HUES64 (cell line): ENCODE measurements around the gene ZNF653.

Experiments used
- H3K27ac ChIP-seq: 2 replicates; pipeline ENCODE4 v1.7.0; 2013; ENCODE audit warnings: low read depth, low read length, inconsistent platforms
- H3K27me3 ChIP-seq: 2 replicates; pipeline ENCODE4 v1.6.1; 2013; ENCODE audit warnings: mild to moderate bottlenecking, low read length; ENCODE audit not compliant: insufficient read depth
- H3K36me3 ChIP-seq: 2 replicates; pipeline ENCODE4 v1.6.1; 2013; ENCODE audit warnings: mild to moderate bottlenecking, low read length; ENCODE audit not compliant: insufficient read depth
- H3K4me1 ChIP-seq: 2 replicates; pipeline ENCODE4 v1.6.1; 2013; ENCODE audit warnings: mild to moderate bottlenecking, low read length, moderate library complexity; ENCODE audit not compliant: insufficient read depth
- H3K4me3 ChIP-seq: 2 replicates; pipeline ENCODE4 v1.5.1; 2013; ENCODE audit warnings: mild to moderate bottlenecking, low read length, moderate library complexity
- H3K9ac ChIP-seq: 2 replicates; pipeline ENCODE4 v1.6.1; 2013; ENCODE audit warnings: mild to moderate bottlenecking, low read depth, low read length
- H3K9me3 ChIP-seq: 2 replicates; pipeline ENCODE4 v1.6.1; 2013; ENCODE audit warnings: low read depth, low read length; ENCODE audit not compliant: insufficient read depth
- WGBS: fragments of 150-250, 120-280 bp; methylation state at CpG from one replicate; pipeline ENCODE4 v1.1.7; 2013; ENCODE audit warnings: missing lambda C conversion rate; 5-methylcytosine and 5-hydroxymethylcytosine counted together

Gene ZNF653

GRCh38 chr19:11494634-11495285 lies 10.9 kb downstream of the ZNF653 start:
- no peak overlapping the region for H3K9ac ChIP-seq
- H3K9me3 ChIP-seq = no peaks in the 10 kb centered on the region
- H3K4me1 ChIP-seq = no peaks in the 10 kb centered on the region
- no peaks in the 10 kb centered on the region for H3K27me3 ChIP-seq
- no peak overlapping the region for H3K27ac ChIP-seq
- no peak overlapping the region for H3K4me3 ChIP-seq
- 94% methylated on average over 23 of the region's 27 CpGs for WGBS
- H3K36me3 ChIP-seq = peaks cover 13% of the 10 kb centered on the region; the same call in 1 of the 2 replicates

- Histone ChIP-seq H3K4me1 (no peaks in the 10 kb centered on the region), H3K9me3 (no peaks in the 10 kb centered on the region), H3K9ac (no peak overlapping the region), H3K36me3 (no peaks in the 10 kb centered on the region; the same call in 1 of the 2 replicates), H3K27me3 (no peaks in the 10 kb centered on the region), H3K4me3 (no peak overlapping the region), H3K27ac (no peak overlapping the region)
- 94% methylated on average over 7 of the region's 7 CpGs for WGBS
Measured at GRCh38 chr19:11489378-11489777, 16.3 kb downstream of the ZNF653 start.

- Histone ChIP-seq H3K4me3 (no peak overlapping the region), H3K27me3 (peaks cover 6% of the 10 kb centered on the region), H3K27ac (no peak overlapping the region), H3K9ac (no peak overlapping the region), H3K36me3 (no peaks in the 10 kb centered on the region), H3K4me1 (no peaks in the 10 kb centered on the region), H3K9me3 (no peaks in the 10 kb centered on the region)
- WGBS = 93% methylated on average over 45 of the region's 45 CpGs
Measured at GRCh38 chr19:11486661-11487503, 18.8 kb downstream of the ZNF653 start.

- no peaks in the 10 kb centered on the region; the same call in 1 of the 2 replicates for H3K4me1 ChIP-seq
- H3K27me3 ChIP-seq = peaks cover 21% of the 10 kb centered on the region
- 88% methylated on average over 13 of the region's 13 CpGs for WGBS
- H3K9ac ChIP-seq = no peak overlapping the region
- H3K27ac ChIP-seq = no peak overlapping the region
- no peaks in the 10 kb centered on the region for H3K9me3 ChIP-seq
- H3K4me3 ChIP-seq = no peak overlapping the region
- no peaks in the 10 kb centered on the region for H3K36me3 ChIP-seq
Measured at GRCh38 chr19:11485245-11485837, 20.3 kb downstream of the ZNF653 start.

- WGBS = 93% methylated on average over 57 of the region's 57 CpGs
- no peak overlapping the region for H3K27ac ChIP-seq
Measured at GRCh38 chr19:11483366-11484111, 22.1 kb downstream of the ZNF653 start.

GRCh38 chr19:11482384-11483050 lies 23.1 kb downstream of the ZNF653 start:
- H3K27me3 ChIP-seq = peaks cover 46% of the 10 kb centered on the region
- H3K9me3 ChIP-seq = no peaks in the 10 kb centered on the region
- no peaks in the 10 kb centered on the region; the same call in 1 of the 2 replicates for H3K4me1 ChIP-seq
- peak overlapping the region; percentile 42 for H3K4me3 ChIP-seq
- no peaks in the 10 kb centered on the region for H3K36me3 ChIP-seq
- no peak overlapping the region; the same call in 1 of the 2 replicates for H3K27ac ChIP-seq
- 4% methylated on average over 58 of the region's 58 CpGs for WGBS
- H3K9ac ChIP-seq = no peak overlapping the region

More at GRCh38 chr19:11483366-11484111, 22.1 kb downstream of the ZNF653 start:
- Histone ChIP-seq H3K27me3 (peaks cover 39% of the 10 kb centered on the region), H3K4me3 (no peak overlapping the region), H3K36me3 (no peaks in the 10 kb centered on the region), H3K9me3 (no peaks in the 10 kb centered on the region), H3K9ac (no peak overlapping the region), H3K4me1 (no peaks in the 10 kb centered on the region; the same call in 1 of the 2 replicates)

GRCh38 chr19:11481534-11482383 lies 23.9 kb downstream of the ZNF653 start:
- Histone ChIP-seq H3K4me1 (no peaks in the 10 kb centered on the region; the same call in 1 of the 2 replicates), H3K4me3 (peak overlapping the region; percentile 42), H3K9ac (no peak overlapping the region), H3K27ac (no peak overlapping the region; the same call in 1 of the 2 replicates), H3K36me3 (no peaks in the 10 kb centered on the region), H3K9me3 (no peaks in the 10 kb centered on the region), H3K27me3 (peaks cover 46% of the 10 kb centered on the region)
- WGBS = 11% methylated on average over 50 of the region's 50 CpGs

GRCh38 chr19:11480715-11481533 lies 24.7 kb downstream of the ZNF653 start, which contains the start of gene ELAVL3:
ELAVL3 (minus strand) TSS chr19:11481046; CDS start chr19:11480608, 438 bp downstream.
- Histone ChIP-seq H3K27ac (no peak within 1 kb of the TSS), H3K9me3 (no peaks in the 10 kb centered on the region), H3K4me3 (peak within 1 kb of the TSS; percentile 42; the same call in 1 of the 2 replicates), H3K9ac (no peak within 1 kb of the TSS), H3K4me1 (no peaks in the 10 kb centered on the region; the same call in 1 of the 2 replicates), H3K27me3 (peaks cover 46% of the 10 kb centered on the region), H3K36me3 (no peaks in the 10 kb centered on the region)
- WGBS = 13% methylated on average over 76 of the region's 77 CpGs
